A673 (cell line): ENCODE results near the gene ERH. TPM values are rescaled to one million over a fixed set of nuclear protein-coding genes. Genes with fewer than 3 reads are reported as not detected.

ENCODE experiments used
- BruUV-seq: library from RNA; stranded (reverse); fragments of 400-500 nt; replicated peaks from 2 replicates; lab custom pipeline; 2021; lab: Mats Ljungman, UMichigan
- CTCF ChIA-PET: fragments of 300-600 bp; sonication (Branson Sonifier 250); formaldehyde crosslinking; loops from one replicate; lab custom pipeline; 2022; ENCODE audit warnings: antibody characterized with exemption; lab: Charles Lee
- POLR2A ChIA-PET: fragments of 300-600 bp; sonication (Branson Sonifier 250); formaldehyde crosslinking; loops from one replicate; lab custom pipeline; 2022; ENCODE audit warnings: antibody characterized with exemption; ENCODE audit not compliant: low non-redundant PET; lab: Charles Lee
- DNase-seq: peaks from one replicate; pipeline ENCODE4 v3.0.0-alpha.2; 2015; ENCODE audit warnings: low spot score
- H3K27ac ChIP-seq: fragments of 200-600 bp; sonication (generic); 2 replicates; pipeline ENCODE4 v1.5.1; 2016; ENCODE audit warnings: mixed run types, low read depth, mild to moderate bottlenecking, mixed read lengths, antibody characterized with exemption, low read length; ENCODE audit not compliant: poor library complexity, severe bottlenecking
- H3K27me3 ChIP-seq: fragments of 200-600 bp; sonication (generic); replicated peaks from 2 replicates; pipeline ENCODE4 v1.6.1; 2017; ENCODE audit warnings: mixed run types, low read depth, mild to moderate bottlenecking, mixed read lengths, antibody characterized with exemption, low read length; ENCODE audit not compliant: insufficient read depth, poor library complexity
- H3K36me3 ChIP-seq: fragments of 200-600 bp; sonication (generic); 2 replicates; pipeline ENCODE4 v1.6.1; 2016; ENCODE audit warnings: mixed run types, mild to moderate bottlenecking, mixed read lengths, antibody characterized with exemption, low read length; ENCODE audit not compliant: insufficient read depth, poor library complexity, severe bottlenecking
- H3K4me1 ChIP-seq: fragments of 200-600 bp; sonication (generic); 2 replicates; pipeline ENCODE4 v1.6.1; 2017; ENCODE audit warnings: mixed run types, mild to moderate bottlenecking, mixed read lengths, antibody characterized with exemption, low read length; ENCODE audit not compliant: insufficient read depth, poor library complexity, severe bottlenecking
- H3K4me3 ChIP-seq: fragments of 200-600 bp; sonication (generic); 2 replicates; pipeline ENCODE4 v1.5.1; 2016; ENCODE audit warnings: low read depth, mixed run types, mild to moderate bottlenecking, mixed read lengths, low read length; ENCODE audit not compliant: poor library complexity, severe bottlenecking
- H3K9me3 ChIP-seq: fragments of 200-600 bp; sonication (generic); 2 replicates; pipeline ENCODE4 v1.6.1; 2016; ENCODE audit warnings: mixed run types, low read depth, mild to moderate bottlenecking, mixed read lengths, antibody characterized with exemption, low read length; ENCODE audit not compliant: poor library complexity, severe bottlenecking
- CTCF ChIP-seq: fragments of 300-800, 200-600 bp; sonication (generic); conservative IDR thresholded peaks from 2 replicates; pipeline ENCODE4 v1.5.1; 2017; ENCODE audit warnings: low read depth, mild to moderate bottlenecking, antibody characterized with exemption, low read length, moderate library complexity, mixed read lengths
- EZH2 ChIP-seq: fragments of 200-600 bp; sonication (generic); IDR thresholded peaks from 2 replicates; pipeline ENCODE4 v1.6.1; 2017; ENCODE audit warnings: borderline replicate concordance, low read depth, mild to moderate bottlenecking, mixed read lengths, antibody characterized with exemption, low read length; ENCODE audit not compliant: poor library complexity, severe bottlenecking
- intact Hi-C: fragments of 100-400 bp; cut with micrococcal nuclease; formaldehyde crosslinking; loops from one replicate; pipeline ENCODE4 v1.10.0; 2022; ENCODE audit not compliant: unreplicated experiment
- total RNA-seq: library from RNA; stranded (reverse); gene quantifications from 2 replicates; pipeline ENCODE4 v1.2.3, GENCODE V29; 2021

The ERH gene
- total RNA-seq, 1 experiment from 2014 or later: 472 TPM

- H3K4me3 ChIP-seq: no peak overlapping the region
- TF ChIP-seq EZH2: no peak
- no peak for TF ChIP-seq CTCF
These were observed 31.5 kb upstream of the ERH start for GRCh38 chr14:69429643-69430042.

GRCh38 chr14:69428289-69428998 lies 30.3 kb upstream of the ERH start:
- TF ChIP-seq CTCF (no peak), EZH2 (no peak)
- DNase-seq: no peak
- POLR2A ChIA-PET: no interaction called here
- no TSS peak for BruUV-seq
- no peak overlapping the region for H3K27ac ChIP-seq
- no peaks in the 10 kb centered on the region for H3K27me3 ChIP-seq
- intact Hi-C loops: no loop called here
- H3K36me3 ChIP-seq: peaks cover 17% of the 10 kb centered on the region
- no peaks in the 10 kb centered on the region for H3K4me1 ChIP-seq
- CTCF ChIA-PET: no interaction called here
- no peaks in the 10 kb centered on the region for H3K9me3 ChIP-seq
- no peak overlapping the region for H3K4me3 ChIP-seq

More at GRCh38 chr14:69429643-69430042, 31.5 kb upstream of the ERH start:
- ChIA-PET CTCF (no interaction called here), POLR2A (no interaction called here)
- DNase-seq: no peak
- Histone ChIP-seq H3K9me3 (no peaks in the 10 kb centered on the region), H3K27ac (no peak overlapping the region), H3K27me3 (no peaks in the 10 kb centered on the region), H3K36me3 (peaks cover 14% of the 10 kb centered on the region), H3K4me1 (no peaks in the 10 kb centered on the region)
- BruUV-seq: no TSS peak
- intact Hi-C loops: no loop called here

GRCh38 chr14:69427596-69427995 lies 29.5 kb upstream of the ERH start:
- Histone ChIP-seq H3K27ac (no peak overlapping the region), H3K4me1 (no peaks in the 10 kb centered on the region), H3K4me3 (no peak overlapping the region), H3K36me3 (peaks cover 17% of the 10 kb centered on the region), H3K27me3 (no peaks in the 10 kb centered on the region), H3K9me3 (no peaks in the 10 kb centered on the region)
- BruUV-seq: no TSS peak
- no peak for TF ChIP-seq CTCF
- no peak for TF ChIP-seq EZH2
- intact Hi-C loops: no loop called here
- POLR2A ChIA-PET: no interaction called here
- DNase-seq: no peak
- CTCF ChIA-PET: no interaction called here
